Naive thymus-derived CD4-positive, alpha-beta T cell (primary cell): ENCODE data around the gene STX12. TPM values are rescaled to one million over a fixed set of nuclear protein-coding genes. Genes with fewer than 3 reads are reported as not detected.
A peak's percentile ranks its signal among the peaks of the same experiment; 100 is the strongest.

ENCODE experiments used
- ATAC-seq: fragments of 150-1000 bp; cut with Tn5 transposase; 2 replicates; pipeline ENCODE4 v1.10.0; 2021; ENCODE audit warnings: mild to moderate bottlenecking, moderate library complexity
- CTCF ChIA-PET: fragments of 350-600 bp; sonication (Branson Sonifier 250); formaldehyde crosslinking; loops from one replicate; lab custom pipeline; 2021; ENCODE audit warnings: antibody characterized with exemption; lab: Charles Lee
- POLR2A ChIA-PET: fragments of 350-600 bp; sonication (Branson Sonifier 250); formaldehyde crosslinking; loops from one replicate; lab custom pipeline; 2021; ENCODE audit warnings: antibody characterized with exemption, inconsistent platforms; lab: Charles Lee
- DNase-seq, 9 donors: peaks; one replicate each; pipeline versions ENCODE4 v3.0.0 to v3.0.0-alpha.2; 2020 to 2022; ENCODE audit warnings: mixed read lengths in 1 of 9
- H3K27ac ChIP-seq: one replicate; pipeline ENCODE4 v1.7.0; 2013; ENCODE audit warnings: mild to moderate bottlenecking, low read depth, low read length, moderate library complexity
- H3K27me3 ChIP-seq, 2 donors: one replicate each; pipeline ENCODE4 v1.7.0; 2013; ENCODE audit warnings: low read length in 2 of 2, mild to moderate bottlenecking in 2 of 2, moderate library complexity in 2 of 2; ENCODE audit not compliant: control insufficient read depth in 2 of 2, insufficient read depth in 2 of 2
- H3K36me3 ChIP-seq, 3 experiments: 1 replicate in 2 of 3; 2 replicates in 1 of 3; pipeline ENCODE4 v1.7.0; 2013; ENCODE audit warnings: low read length in 3 of 3, mild to moderate bottlenecking in 3 of 3, moderate library complexity in 1 of 3; ENCODE audit not compliant: insufficient read depth in 3 of 3, control insufficient read depth in 2 of 3
- H3K4me1 ChIP-seq, 2 donors: one replicate each; pipeline ENCODE4 v1.7.0; 2013; ENCODE audit warnings: low read length in 2 of 2, mild to moderate bottlenecking in 2 of 2, moderate library complexity in 1 of 2; ENCODE audit not compliant: control insufficient read depth in 2 of 2, insufficient read depth in 2 of 2
- H3K4me3 ChIP-seq: 2 replicates; pipeline ENCODE4 v1.7.0; 2013; ENCODE audit warnings: mild to moderate bottlenecking, low read length
- H3K9me3 ChIP-seq, 3 experiments: 1 replicate in 2 of 3; 2 replicates in 1 of 3; pipeline ENCODE4 v1.7.0; 2013; ENCODE audit warnings: low read length in 3 of 3; ENCODE audit not compliant: control insufficient read depth in 2 of 3
- H3K27ac Mint-ChIP-seq, 9 donors: one replicate each; pipeline ENCODE4 v1.8.0; 2020 to 2022; ENCODE audit warnings: mixed read lengths in 9 of 9, mild to moderate bottlenecking in 8 of 9, moderate library complexity in 5 of 9, inconsistent platforms in 2 of 9
- H3K27me3 Mint-ChIP-seq, 5 donors: one replicate each; pipeline ENCODE4 v1.8.0; 2021 to 2022; ENCODE audit warnings: mixed read lengths in 5 of 5, mild to moderate bottlenecking in 1 of 5
- H3K36me3 Mint-ChIP-seq, 5 donors: one replicate each; pipeline ENCODE4 v1.8.0; 2020 to 2022; ENCODE audit warnings: mixed read lengths in 5 of 5, mild to moderate bottlenecking in 3 of 5, inconsistent platforms in 1 of 5
- H3K4me1 Mint-ChIP-seq, 7 donors: one replicate each; pipeline ENCODE4 v1.8.0; 2020 to 2022; ENCODE audit warnings: mixed read lengths in 7 of 7, mild to moderate bottlenecking in 3 of 7, inconsistent platforms in 1 of 7
- H3K4me3 Mint-ChIP-seq, 10 donors: one replicate each; pipeline ENCODE4 v1.8.0; 2020 to 2022; ENCODE audit warnings: mild to moderate bottlenecking in 10 of 10, mixed read lengths in 10 of 10, moderate library complexity in 6 of 10, inconsistent platforms in 2 of 10
- H3K9me3 Mint-ChIP-seq, 11 donors: one replicate each; pipeline ENCODE4 v1.8.0; 2020 to 2022; ENCODE audit warnings: mixed read lengths in 11 of 11, mild to moderate bottlenecking in 4 of 11, inconsistent platforms in 1 of 11, moderate library complexity in 1 of 11
- intact Hi-C, 2 donors: fragments of 100-400 bp; cut with micrococcal nuclease; formaldehyde crosslinking; loops; one replicate each; pipeline ENCODE4 v1.15.1; 2023
- polyA plus RNA-seq, 2 donors: library from polyadenylated mRNA; unstranded; fragments of 300-500 nt; fragmentation: Illumina TruSeq; gene quantifications; one replicate each; pipeline ENCODE4 v1.2.3, GENCODE V29; 2021
- total RNA-seq, 6 experiments: library from RNA in 5 of 6; stranded (reverse) in 5 of 6; gene quantifications; 1 replicate in 5 of 6; 2 replicates in 1 of 6; pipeline ENCODE4 v1.2.3 and lab custom pipeline; 2021 to 2026

The STX12 gene
- total and polyA plus RNA-seq, 7 experiments from 2014 or later, result 9.3 to 38.7 (median 26.9) TPM

GRCh38 chr1:27727126-27727525, 45.9 kb upstream of the STX12 start:
- DNase-seq (no peak), ATAC-seq (no peak)
- H3K27ac Mint-ChIP-seq, result peak overlapping the region in 5 of 9 donors; percentile 11 to 84 (median 28)
- peaks cover 0 to 9% (median 0%) of the 10 kb centered on the region in 3 experiments for H3K36me3 ChIP-seq
- peaks cover 4 to 18% (median 11%) of the 10 kb centered on the region in 5 donors for H3K36me3 Mint-ChIP-seq
- POLR2A ChIA-PET, result interaction anchor here (2.1 kb wide), 1 partner anchor 46 kb away, joined by 13 read pairs; the partner anchor contains the start of gene STX12
- CTCF ChIA-PET, result interaction anchor here (0.9 kb wide), 1 partner anchor 58 kb away, joined by 3 read pairs; no protein-coding TSS in a partner anchor
- no peaks in the 10 kb centered on the region for H3K27me3 Mint-ChIP-seq
- no peaks in the 10 kb centered on the region for H3K27me3 ChIP-seq
- no peaks in the 10 kb centered on the region for H3K9me3 ChIP-seq
- H3K4me1 Mint-ChIP-seq, result peaks cover 9 to 40% (median 30%) of the 10 kb centered on the region in 7 donors
- peak overlapping the region; percentile 7 for H3K27ac ChIP-seq
- peak overlapping the region in 7 of 10 donors; percentile 80 to 88 (median 84) for H3K4me3 Mint-ChIP-seq
- H3K4me1 ChIP-seq, result peaks cover 7 to 17% of the 10 kb centered on the region in 2 donors
- no peaks in the 10 kb centered on the region for H3K9me3 Mint-ChIP-seq
- no peak overlapping the region for H3K4me3 ChIP-seq
- intact Hi-C loops, result loop anchor here (5.0 kb wide), 3 partner anchors 200 to 855 kb away; no protein-coding TSS in a partner anchor

- H3K27me3 Mint-ChIP-seq, result no peaks in the 10 kb centered on the region
- ATAC-seq (no peak), DNase-seq (no peak)
- intact Hi-C loops, result no loop called here
- no peak overlapping the region for H3K4me3 ChIP-seq
- H3K9me3 ChIP-seq, result no peaks in the 10 kb centered on the region
- no peak overlapping the region for H3K27ac Mint-ChIP-seq
- peaks cover 0 to 10% (median 0%) of the 10 kb centered on the region in 7 donors for H3K4me1 Mint-ChIP-seq
- ChIA-PET CTCF (no interaction called here), POLR2A (no interaction called here)
- H3K9me3 Mint-ChIP-seq, result no peaks in the 10 kb centered on the region
- no peaks in the 10 kb centered on the region for H3K27me3 ChIP-seq
- no peaks in the 10 kb centered on the region for H3K4me1 ChIP-seq
- H3K36me3 Mint-ChIP-seq, result peaks cover 13 to 54% (median 28%) of the 10 kb centered on the region in 5 donors
- no peak overlapping the region for H3K27ac ChIP-seq
- H3K36me3 ChIP-seq, result peaks cover 0 to 54% (median 3%) of the 10 kb centered on the region in 3 experiments
- no peak overlapping the region for H3K4me3 Mint-ChIP-seq
Measured at GRCh38 chr1:27736252-27736651, 36.8 kb upstream of the STX12 start.

DNA sequence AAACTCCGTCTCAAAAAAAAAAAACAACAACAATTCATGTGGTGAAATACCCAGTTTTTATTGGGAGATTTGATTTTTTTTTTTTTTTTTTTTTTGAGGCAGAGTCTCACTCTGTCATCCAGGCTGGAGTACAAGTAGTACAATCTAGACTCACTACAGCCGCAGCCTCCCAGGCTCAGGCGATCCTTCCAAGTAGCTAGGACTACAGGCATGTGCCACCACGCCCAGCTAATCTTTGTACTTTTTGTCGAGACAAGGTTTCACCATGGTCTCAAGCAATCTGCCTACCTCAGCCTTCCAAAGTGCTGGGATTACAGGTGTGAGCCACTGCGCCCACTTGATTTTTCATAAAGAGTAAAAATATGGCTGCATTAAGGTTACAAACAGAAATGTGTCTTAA, 31.9 kb upstream of the STX12 start:
- no peaks in the 10 kb centered on the region for H3K4me1 ChIP-seq
- DNase-seq, result no peak
- Mint-ChIP-seq H3K4me3 (no peak overlapping the region), H3K36me3 (peaks cover 15 to 45% (median 32%) of the 10 kb centered on the region in 5 donors), H3K27me3 (no peaks in the 10 kb centered on the region), H3K4me1 (peaks cover 0 to 5% (median 0%) of the 10 kb centered on the region in 7 donors), H3K27ac (no peak overlapping the region), H3K9me3 (no peaks in the 10 kb centered on the region)
- POLR2A ChIA-PET, result no interaction called here
- CTCF ChIA-PET, result interaction anchor here (0.6 kb wide), 1 partner anchor 26 kb away, joined by 3 read pairs; no protein-coding TSS in a partner anchor
- peaks cover 0 to 44% (median 3%) of the 10 kb centered on the region in 3 experiments for H3K36me3 ChIP-seq
- intact Hi-C loops, result no loop called here
- ATAC-seq, result no peak
- H3K9me3 ChIP-seq, result no peaks in the 10 kb centered on the region
- no peaks in the 10 kb centered on the region for H3K27me3 ChIP-seq
- no peak overlapping the region for H3K27ac ChIP-seq
- H3K4me3 ChIP-seq, result no peak overlapping the region

GRCh38 chr1:27744556-27744955, 28.5 kb upstream of the STX12 start:
- Histone ChIP-seq H3K27me3 (no peaks in the 10 kb centered on the region), H3K36me3 (peaks cover 0 to 51% (median 3%) of the 10 kb centered on the region in 3 experiments), H3K4me1 (no peaks in the 10 kb centered on the region), H3K9me3 (no peaks in the 10 kb centered on the region), H3K4me3 (no peak overlapping the region), H3K27ac (no peak overlapping the region)
- H3K27ac Mint-ChIP-seq, result no peak overlapping the region
- H3K36me3 Mint-ChIP-seq, result peaks cover 15 to 38% (median 25%) of the 10 kb centered on the region in 5 donors
- H3K27me3 Mint-ChIP-seq, result no peaks in the 10 kb centered on the region
- H3K4me1 Mint-ChIP-seq, result peaks cover 0 to under 1% (median 0%) of the 10 kb centered on the region in 7 donors
- POLR2A ChIA-PET, result no interaction called here
- ATAC-seq (no peak), DNase-seq (no peak)
- H3K4me3 Mint-ChIP-seq, result no peak overlapping the region
- CTCF ChIA-PET, result interaction anchor here (0.6 kb wide), 1 partner anchor 699 kb away, joined by 5 read pairs; no protein-coding TSS in a partner anchor
- no peaks in the 10 kb centered on the region for H3K9me3 Mint-ChIP-seq
- intact Hi-C loops, result no loop called here

- H3K4me3 ChIP-seq, result no peak overlapping the region
- peaks cover 0 to 5% (median 0%) of the 10 kb centered on the region in 7 donors for H3K4me1 Mint-ChIP-seq
- no peak overlapping the region for H3K27ac ChIP-seq
- no peaks in the 10 kb centered on the region for H3K27me3 ChIP-seq
- H3K9me3 Mint-ChIP-seq, result no peaks in the 10 kb centered on the region
- H3K4me1 ChIP-seq, result no peaks in the 10 kb centered on the region
- DNase-seq, result no peak
- ChIA-PET CTCF (interaction anchor here (0.8 kb wide), 1 partner anchor 15 kb away, joined by 5 read pairs; no protein-coding TSS in a partner anchor), POLR2A (no interaction called here)
- ATAC-seq, result no peak
- peaks cover 22 to 41% (median 27%) of the 10 kb centered on the region in 5 donors for H3K36me3 Mint-ChIP-seq
- H3K36me3 ChIP-seq, result peaks cover 0 to 53% (median 0%) of the 10 kb centered on the region in 3 experiments
- H3K27ac Mint-ChIP-seq, result peak overlapping the region in 1 of 9 donors; percentile 10
- H3K27me3 Mint-ChIP-seq, result no peaks in the 10 kb centered on the region
- H3K9me3 ChIP-seq, result no peaks in the 10 kb centered on the region
- intact Hi-C loops, result no loop called here
- no peak overlapping the region for H3K4me3 Mint-ChIP-seq
Measured at GRCh38 chr1:27745466-27745865, 27.6 kb upstream of the STX12 start.

GRCh38 chr1:27752360-27752759, 20.7 kb upstream of the STX12 start:
- Mint-ChIP-seq H3K36me3 (peaks cover 8 to 48% (median 26%) of the 10 kb centered on the region in 5 donors), H3K4me1 (peaks cover 0 to 12% (median 0%) of the 10 kb centered on the region in 7 donors), H3K9me3 (no peaks in the 10 kb centered on the region), H3K27ac (no peak overlapping the region), H3K4me3 (no peak overlapping the region), H3K27me3 (no peaks in the 10 kb centered on the region)
- Histone ChIP-seq H3K27ac (no peak overlapping the region), H3K36me3 (peaks cover 0 to 50% (median 6%) of the 10 kb centered on the region in 3 experiments), H3K9me3 (no peaks in the 10 kb centered on the region), H3K27me3 (no peaks in the 10 kb centered on the region), H3K4me1 (no peaks in the 10 kb centered on the region), H3K4me3 (no peak overlapping the region)
- ChIA-PET POLR2A (no interaction called here), CTCF (no interaction called here)
- no peak for DNase-seq
- no peak for ATAC-seq
- intact Hi-C loops, result no loop called here

GRCh38 chr1:27755286-27755685, 17.7 kb upstream of the STX12 start:
- H3K36me3 Mint-ChIP-seq, result peaks cover 0 to 45% (median 26%) of the 10 kb centered on the region in 5 donors

More at GRCh38 chr1:27755286-27755685, 17.7 kb upstream of the STX12 start:
- Histone ChIP-seq H3K27ac (no peak overlapping the region), H3K4me3 (no peak overlapping the region), H3K27me3 (no peaks in the 10 kb centered on the region), H3K36me3 (peaks cover 0 to 53% (median 8%) of the 10 kb centered on the region in 3 experiments), H3K9me3 (no peaks in the 10 kb centered on the region), H3K4me1 (no peaks in the 10 kb centered on the region)
- CTCF ChIA-PET, result no interaction called here
- H3K27ac Mint-ChIP-seq, result no peak overlapping the region
- H3K4me1 Mint-ChIP-seq, result peaks cover 0 to 6% (median 0%) of the 10 kb centered on the region in 7 donors
- no peak overlapping the region for H3K4me3 Mint-ChIP-seq
- intact Hi-C loops, result no loop called here
- POLR2A ChIA-PET, result no interaction called here
- no peak for DNase-seq
- no peaks in the 10 kb centered on the region for H3K27me3 Mint-ChIP-seq
- H3K9me3 Mint-ChIP-seq, result no peaks in the 10 kb centered on the region
- ATAC-seq, result no peak
